OCI-LY7 (cell line): ENCODE measurements around the gene CHN2. TPM values are rescaled to one million over a fixed set of nuclear protein-coding genes. Genes with fewer than 3 reads are reported as not detected.

Experiments used
- BruUV-seq: library from RNA; stranded (reverse); fragments of 400-500 nt; replicated peaks from 2 replicates; lab custom pipeline; 2021; lab: Mats Ljungman, UMichigan
- CTCF ChIA-PET: fragments of 300-600 bp; sonication (Branson Sonifier 250); formaldehyde crosslinking; loops from one replicate; lab custom pipeline; 2022; ENCODE audit warnings: antibody characterized with exemption; ENCODE audit not compliant: unreplicated experiment; lab: Charles Lee
- POLR2A ChIA-PET: fragments of 300-600 bp; sonication (Branson Sonifier 250); formaldehyde crosslinking; loops from one replicate; lab custom pipeline; 2022; ENCODE audit warnings: antibody characterized with exemption; lab: Charles Lee
- DNase-seq: peaks from one replicate; pipeline ENCODE4 v3.0.0-alpha.2; 2015; ENCODE audit warnings: low spot score
- H2AFZ ChIP-seq: fragments of 200-600 bp; sonication (generic), shearing (Covaris generic); 2 replicates; pipeline ENCODE4 v1.6.1; 2014; ENCODE audit warnings: mild to moderate bottlenecking, antibody characterized with exemption, low read length, moderate library complexity
- H3K27ac ChIP-seq: fragments of 200-600 bp; sonication (generic); 2 replicates; pipeline ENCODE4 v1.5.1; 2014; ENCODE audit warnings: mixed run types, low read depth, mild to moderate bottlenecking, moderate library complexity, low read length, inconsistent platforms; ENCODE audit not compliant: poor library complexity, severe bottlenecking
- H3K36me3 ChIP-seq: fragments of 200-600 bp; sonication (generic); 2 replicates; pipeline ENCODE4 v1.6.1; 2014; ENCODE audit warnings: mild to moderate bottlenecking, antibody characterized with exemption, low read length, moderate library complexity, mixed read lengths; ENCODE audit not compliant: insufficient read depth
- H3K4me1 ChIP-seq: fragments of 200-600 bp; sonication (generic); 2 replicates; pipeline ENCODE4 v1.5.1; 2014; ENCODE audit warnings: mild to moderate bottlenecking, low read length; ENCODE audit not compliant: insufficient read depth, poor library complexity, severe bottlenecking
- H3K4me2 ChIP-seq: fragments of 200-600 bp; sonication (generic); 2 replicates; pipeline ENCODE4 v1.6.1; 2014; ENCODE audit warnings: mild to moderate bottlenecking, low read length
- H3K4me3 ChIP-seq: fragments of 200-600 bp; sonication (generic); 2 replicates; pipeline ENCODE4 v1.5.1; 2014; ENCODE audit warnings: mild to moderate bottlenecking, low read depth, low read length; ENCODE audit not compliant: poor library complexity, severe bottlenecking
- H3K79me2 ChIP-seq: fragments of 200-600 bp; sonication (generic); 2 replicates; pipeline ENCODE4 v1.6.1; 2016; ENCODE audit warnings: low read depth, mild to moderate bottlenecking, low read length, moderate library complexity, mixed read lengths; ENCODE audit not compliant: insufficient read depth
- H3K9me2 ChIP-seq: fragments of 200-600 bp; sonication (generic); 2 replicates; pipeline ENCODE4 v1.6.1; 2016; ENCODE audit warnings: mild to moderate bottlenecking, low read length, mixed read lengths; ENCODE audit not compliant: insufficient read depth
- H3K9me3 ChIP-seq: fragments of 200-600 bp; sonication (generic); 2 replicates; pipeline ENCODE4 v1.6.1; 2014; ENCODE audit warnings: mild to moderate bottlenecking, mixed run types, low read length, mixed read lengths
- H4K20me1 ChIP-seq: fragments of 200-600 bp; sonication (generic); 2 replicates; pipeline ENCODE4 v1.6.1; 2014; ENCODE audit warnings: mild to moderate bottlenecking, antibody characterized with exemption, low read length, moderate library complexity, mixed read lengths; ENCODE audit not compliant: insufficient read depth
- CTCF ChIP-seq: fragments of 200-600 bp; sonication (generic); conservative IDR thresholded peaks from 2 replicates; pipeline ENCODE4 v1.5.1; 2014; ENCODE audit warnings: mild to moderate bottlenecking, antibody characterized with exemption, low read length, moderate library complexity, mixed read lengths
- EZH2phosphoT487 ChIP-seq: fragments of 200-600 bp; sonication (generic); IDR thresholded peaks from 2 replicates; pipeline ENCODE4 v1.6.1; 2018; ENCODE audit warnings: low read depth, borderline replicate concordance, mild to moderate bottlenecking, mixed run types, antibody characterized with exemption, low read length, moderate library complexity, mixed read lengths
- intact Hi-C: fragments of 100-400 bp; cut with micrococcal nuclease; formaldehyde crosslinking; loops from one replicate; pipeline ENCODE4 v1.10.0; 2022; ENCODE audit not compliant: unreplicated experiment
- total RNA-seq, 2 experiments: library from RNA; depleted of rRNA in 1 of 2; stranded (reverse); fragments of >200 nt in 1 of 2; shearing (Covaris generic) in 1 of 2; gene quantifications; 2 replicates each; pipeline ENCODE4 v1.2.3, GENCODE V29; 2014 to 2022

CHN2 gene
- total RNA-seq, 2 experiments from 2014 or later, result not detected

- H3K79me2 ChIP-seq, result no peaks in the 10 kb centered on the region
- H3K4me1 ChIP-seq, result no peaks in the 10 kb centered on the region
- intact Hi-C loops, result no loop called here
- H3K36me3 ChIP-seq, result no peaks in the 10 kb centered on the region
- no peak for DNase-seq
- H3K4me2 ChIP-seq, result no peak overlapping the region
- no peak overlapping the region for H3K4me3 ChIP-seq
- H4K20me1 ChIP-seq, result no peaks in the 10 kb centered on the region
- CTCF ChIA-PET, result no interaction called here
- no peak overlapping the region for H3K27ac ChIP-seq
- no peaks in the 10 kb centered on the region for H3K9me3 ChIP-seq
- POLR2A ChIA-PET, result no interaction called here
- no peak overlapping the region for H2AFZ ChIP-seq
- BruUV-seq, result no TSS peak
- H3K9me2 ChIP-seq, result no peaks in the 10 kb centered on the region
- no peak for TF ChIP-seq EZH2phosphoT487
- TF ChIP-seq CTCF, result no peak
These were observed 285.0 kb downstream of the CHN2 start for GRCh38 chr7:29479301-29480200.

- intact Hi-C loops, result no loop called here
- Histone ChIP-seq H3K79me2 (no peaks in the 10 kb centered on the region), H3K9me2 (no peaks in the 10 kb centered on the region), H3K27ac (no peak overlapping the region), H3K36me3 (no peaks in the 10 kb centered on the region), H4K20me1 (no peaks in the 10 kb centered on the region), H3K4me1 (no peaks in the 10 kb centered on the region), H3K9me3 (no peaks in the 10 kb centered on the region), H3K4me2 (no peak overlapping the region), H2AFZ (no peak overlapping the region), H3K4me3 (no peak overlapping the region)
- POLR2A ChIA-PET, result no interaction called here
- CTCF ChIA-PET, result no interaction called here
- BruUV-seq, result no TSS peak
- DNase-seq, result no peak
- TF ChIP-seq CTCF (no peak), EZH2phosphoT487 (no peak)
These were observed 285.9 kb downstream of the CHN2 start for GRCh38 chr7:29480451-29480850.

DNA sequence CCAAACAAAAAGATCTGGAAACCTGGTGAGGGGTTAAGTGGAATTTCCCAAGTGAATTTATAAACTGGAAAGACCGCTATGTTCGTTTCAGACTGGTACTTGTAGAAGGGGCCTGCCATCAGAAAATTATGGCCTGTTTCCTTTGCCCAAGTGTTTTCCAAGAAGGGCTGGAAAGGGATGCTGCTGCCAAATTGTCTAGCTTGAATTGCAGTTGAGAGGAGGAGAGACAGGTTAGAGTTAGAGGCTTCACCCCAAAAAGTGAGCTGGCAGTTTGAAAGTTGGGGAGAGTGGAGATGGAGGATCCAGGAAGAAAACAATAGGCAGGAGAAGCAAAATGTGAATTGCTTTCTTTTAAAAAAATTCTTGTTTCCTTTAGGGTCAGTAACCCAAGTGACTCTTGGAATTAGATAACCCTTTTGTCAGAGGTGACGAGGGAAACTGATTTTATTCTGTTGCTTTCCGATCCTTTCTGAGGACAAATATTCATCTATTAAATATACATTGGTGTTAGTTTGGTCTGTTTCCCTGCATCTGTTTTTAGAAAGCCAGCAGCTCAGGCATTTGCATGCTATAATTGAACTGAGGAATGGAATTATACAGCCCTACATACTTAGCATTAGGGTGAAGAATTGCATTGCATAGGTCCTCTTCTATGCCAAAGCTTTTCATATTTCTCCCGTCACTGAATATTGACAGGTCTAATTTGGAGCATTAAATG, 286.5 kb downstream of the CHN2 start:
- TF ChIP-seq EZH2phosphoT487 (no peak), CTCF (no peak)
- POLR2A ChIA-PET, result no interaction called here
- Histone ChIP-seq H2AFZ (no peak overlapping the region), H3K4me3 (no peak overlapping the region), H3K9me3 (no peaks in the 10 kb centered on the region), H3K9me2 (no peaks in the 10 kb centered on the region), H3K27ac (no peak overlapping the region), H3K4me2 (no peak overlapping the region), H3K36me3 (no peaks in the 10 kb centered on the region), H3K4me1 (no peaks in the 10 kb centered on the region), H3K79me2 (no peaks in the 10 kb centered on the region), H4K20me1 (no peaks in the 10 kb centered on the region)
- no peak for DNase-seq
- BruUV-seq, result no TSS peak
- CTCF ChIA-PET, result no interaction called here
- intact Hi-C loops, result no loop called here
